ENCODE measurements around the gene RGS6.

DNA sequence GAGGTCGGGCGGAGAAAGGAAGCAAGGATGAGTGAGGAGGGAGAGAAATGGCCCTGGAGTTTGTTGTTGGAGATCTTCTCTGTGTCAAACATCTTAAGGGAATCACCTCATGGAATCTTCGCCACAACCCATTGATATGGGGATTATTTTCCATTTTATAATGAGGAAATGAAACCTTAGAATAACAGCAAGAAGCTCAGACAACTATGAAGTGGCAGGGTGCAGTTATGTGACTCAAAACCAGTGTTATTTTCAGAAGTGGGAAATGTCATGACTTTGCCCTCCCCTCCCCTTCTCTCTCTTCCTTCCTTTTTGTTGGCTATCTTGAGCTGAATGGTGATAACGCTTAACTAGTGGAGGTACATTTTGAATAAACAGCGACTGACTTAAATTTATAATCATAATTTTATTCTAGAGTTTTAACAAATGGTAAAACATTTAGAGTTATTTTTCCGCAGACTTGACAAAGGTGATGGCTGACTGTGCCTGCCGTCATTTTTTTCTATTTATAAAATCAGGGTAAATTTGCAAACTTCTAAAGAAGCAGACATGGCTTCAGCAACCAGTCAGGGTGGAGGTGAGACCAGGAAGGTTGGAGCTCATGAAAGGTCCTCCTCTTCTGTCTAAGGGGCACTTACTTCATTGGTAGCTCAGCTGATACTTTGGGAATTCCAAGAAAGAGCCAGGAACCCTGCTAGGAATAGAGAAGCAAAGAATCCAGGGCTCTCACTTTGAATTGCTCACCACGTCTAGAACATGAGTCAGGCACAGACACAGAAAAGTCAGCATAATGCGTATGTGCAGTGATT lies 232.4 kb downstream of the RGS6 start:
- TF ChIP-seq, protein P1, sequence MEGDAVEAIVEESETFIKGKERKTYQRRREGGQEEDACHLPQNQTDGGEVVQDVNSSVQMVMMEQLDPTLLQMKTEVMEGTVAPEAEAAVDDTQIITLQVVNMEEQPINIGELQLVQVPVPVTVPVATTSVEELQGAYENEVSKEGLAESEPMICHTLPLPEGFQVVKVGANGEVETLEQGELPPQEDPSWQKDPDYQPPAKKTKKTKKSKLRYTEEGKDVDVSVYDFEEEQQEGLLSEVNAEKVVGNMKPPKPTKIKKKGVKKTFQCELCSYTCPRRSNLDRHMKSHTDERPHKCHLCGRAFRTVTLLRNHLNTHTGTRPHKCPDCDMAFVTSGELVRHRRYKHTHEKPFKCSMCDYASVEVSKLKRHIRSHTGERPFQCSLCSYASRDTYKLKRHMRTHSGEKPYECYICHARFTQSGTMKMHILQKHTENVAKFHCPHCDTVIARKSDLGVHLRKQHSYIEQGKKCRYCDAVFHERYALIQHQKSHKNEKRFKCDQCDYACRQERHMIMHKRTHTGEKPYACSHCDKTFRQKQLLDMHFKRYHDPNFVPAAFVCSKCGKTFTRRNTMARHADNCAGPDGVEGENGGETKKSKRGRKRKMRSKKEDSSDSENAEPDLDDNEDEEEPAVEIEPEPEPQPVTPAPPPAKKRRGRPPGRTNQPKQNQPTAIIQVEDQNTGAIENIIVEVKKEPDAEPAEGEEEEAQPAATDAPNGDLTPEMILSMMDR (IDR thresholded peaks at IDR 0.05; ENCODE audit: low read depth, low read length, missing input control): no peak
- TF ChIP-seq RAD21 (IDR thresholded peaks at IDR 0.05) (no peak), REST (IDR thresholded peaks at IDR 0.05) (no peak), ATF3 (IDR thresholded peaks at IDR 0.05) (no peak), MAX (IDR thresholded peaks at IDR 0.05) (no peak), FOXA1 (IDR thresholded peaks at IDR 0.05) (no peak), GABPA (IDR thresholded peaks at IDR 0.05 in 1 of 2, conservative IDR thresholded peaks at IDR 0.05 in 1 of 2) (no peak)
